GM10266 (cell line): ENCODE measurements around the gene TMCC1.

ENCODE experiments used
- DNase-seq: peaks from one replicate; pipeline ENCODE4 v3.0.0; 2012; ENCODE audit errors: extremely low spot score
- CTCF ChIP-seq: IDR thresholded peaks from 2 replicates; pipeline ENCODE4 v1.5.1; 2012; ENCODE audit warnings: mild to moderate bottlenecking, low read depth; ENCODE audit not compliant: control insufficient read depth, insufficient read depth; ENCODE audit errors: missing control alignments

The TMCC1 gene

GRCh38 chr3:129695230-129695629, 198.3 kb downstream of the TMCC1 start:
- no peak for TF ChIP-seq CTCF
- no peak for DNase-seq

- no peak for DNase-seq
Measured at GRCh38 chr3:129694228-129694627, 199.3 kb downstream of the TMCC1 start.

GRCh38 chr3:129692743-129693142, 200.8 kb downstream of the TMCC1 start:
- TF ChIP-seq CTCF: no peak
- DNase-seq: no peak

More at GRCh38 chr3:129694228-129694627, 199.3 kb downstream of the TMCC1 start:
- no peak for TF ChIP-seq CTCF

- no peak for TF ChIP-seq CTCF
- DNase-seq: no peak
Measured at GRCh38 chr3:129690963-129691362, 202.5 kb downstream of the TMCC1 start.

- DNase-seq: peak; percentile 57
- TF ChIP-seq CTCF: no peak
Measured at GRCh38 chr3:129690406-129690805, 203.1 kb downstream of the TMCC1 start.

- TF ChIP-seq CTCF: no peak
- no peak for DNase-seq
Measured at GRCh38 chr3:129689036-129689435, 204.5 kb downstream of the TMCC1 start.

GRCh38 chr3:129688271-129688895, 205.1 kb downstream of the TMCC1 start:
- no peak for TF ChIP-seq CTCF
- DNase-seq: no peak
